ENCODE measurements around the gene MMP10.

MMP10 gene

GRCh38 chr11:102724904-102725500 lies 55.4 kb downstream of the MMP10 start, which contains the start of gene MMP8:
Gene MMP8, minus strand, starts transcription at chr11:102724954. Its CDS starts 99 bp downstream, at chr11:102724855.
- TF ChIP-seq TAF1 (IDR thresholded peaks at IDR 0.05; ENCODE audit: borderline replicate concordance, insufficient read depth, low read length) (no peak), FOXP2 (optimal IDR thresholded peaks at IDR 0.05; ENCODE audit: borderline replicate concordance, extremely low read depth, extremely low read length, insufficient read depth) (no peak), POLR2AphosphoS5 (IDR thresholded peaks at IDR 0.05; ENCODE audit: low read depth, low read length) (no peak), SIN3A (IDR thresholded peaks at IDR 0.05; ENCODE audit: borderline replicate concordance, insufficient read depth, low read length) (no peak)
- TF ChIP-seq, protein P1, sequence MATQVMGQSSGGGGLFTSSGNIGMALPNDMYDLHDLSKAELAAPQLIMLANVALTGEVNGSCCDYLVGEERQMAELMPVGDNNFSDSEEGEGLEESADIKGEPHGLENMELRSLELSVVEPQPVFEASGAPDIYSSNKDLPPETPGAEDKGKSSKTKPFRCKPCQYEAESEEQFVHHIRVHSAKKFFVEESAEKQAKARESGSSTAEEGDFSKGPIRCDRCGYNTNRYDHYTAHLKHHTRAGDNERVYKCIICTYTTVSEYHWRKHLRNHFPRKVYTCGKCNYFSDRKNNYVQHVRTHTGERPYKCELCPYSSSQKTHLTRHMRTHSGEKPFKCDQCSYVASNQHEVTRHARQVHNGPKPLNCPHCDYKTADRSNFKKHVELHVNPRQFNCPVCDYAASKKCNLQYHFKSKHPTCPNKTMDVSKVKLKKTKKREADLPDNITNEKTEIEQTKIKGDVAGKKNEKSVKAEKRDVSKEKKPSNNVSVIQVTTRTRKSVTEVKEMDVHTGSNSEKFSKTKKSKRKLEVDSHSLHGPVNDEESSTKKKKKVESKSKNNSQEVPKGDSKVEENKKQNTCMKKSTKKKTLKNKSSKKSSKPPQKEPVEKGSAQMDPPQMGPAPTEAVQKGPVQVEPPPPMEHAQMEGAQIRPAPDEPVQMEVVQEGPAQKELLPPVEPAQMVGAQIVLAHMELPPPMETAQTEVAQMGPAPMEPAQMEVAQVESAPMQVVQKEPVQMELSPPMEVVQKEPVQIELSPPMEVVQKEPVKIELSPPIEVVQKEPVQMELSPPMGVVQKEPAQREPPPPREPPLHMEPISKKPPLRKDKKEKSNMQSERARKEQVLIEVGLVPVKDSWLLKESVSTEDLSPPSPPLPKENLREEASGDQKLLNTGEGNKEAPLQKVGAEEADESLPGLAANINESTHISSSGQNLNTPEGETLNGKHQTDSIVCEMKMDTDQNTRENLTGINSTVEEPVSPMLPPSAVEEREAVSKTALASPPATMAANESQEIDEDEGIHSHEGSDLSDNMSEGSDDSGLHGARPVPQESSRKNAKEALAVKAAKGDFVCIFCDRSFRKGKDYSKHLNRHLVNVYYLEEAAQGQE (IDR thresholded peaks at IDR 0.05; ENCODE audit: insufficient read depth in 1 of 2, low read depth in 2 of 2, low read length in 2 of 2), result no peak

GRCh38 chr11:102722821-102723220 lies 57.6 kb downstream of the MMP10 start:
- TF ChIP-seq FOXP2 (optimal IDR thresholded peaks at IDR 0.05; ENCODE audit: borderline replicate concordance, extremely low read depth, extremely low read length, insufficient read depth), result no peak
- TF ChIP-seq POLR2AphosphoS5 (IDR thresholded peaks at IDR 0.05; ENCODE audit: low read depth, low read length), result no peak
- no peak for TF ChIP-seq TAF1 (IDR thresholded peaks at IDR 0.05; ENCODE audit: borderline replicate concordance, insufficient read depth, low read length)
- no peak for TF ChIP-seq SIN3A (IDR thresholded peaks at IDR 0.05; ENCODE audit: borderline replicate concordance, insufficient read depth, low read length)
- TF ChIP-seq, protein P1 (IDR thresholded peaks at IDR 0.05; ENCODE audit: insufficient read depth in 1 of 2, low read depth in 2 of 2, low read length in 2 of 2), result no peak

Data from PFSK-1 (cell line).